ENCODE results near the gene YWHAE.

DNA sequence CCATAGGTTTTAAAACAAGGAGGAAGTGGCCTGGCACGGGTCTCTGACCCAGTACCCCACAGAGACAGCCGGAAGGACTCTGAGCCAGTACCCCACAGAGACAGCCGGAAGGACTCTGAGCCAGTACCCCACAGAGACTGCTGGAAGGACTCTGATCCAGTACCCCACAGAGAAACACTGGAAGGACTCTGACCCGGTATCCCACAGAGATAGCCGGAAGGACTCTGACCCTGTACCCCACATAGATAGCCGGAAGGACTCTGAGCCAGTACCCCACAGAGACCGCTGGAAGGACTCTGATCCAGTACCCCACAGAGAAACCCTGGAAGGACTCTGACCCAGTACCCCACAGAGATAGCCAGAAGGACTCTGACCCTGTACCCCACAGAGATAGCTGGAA is 71.6 kb downstream of the YWHAE start:
- TF ChIP-seq, protein P1, sequence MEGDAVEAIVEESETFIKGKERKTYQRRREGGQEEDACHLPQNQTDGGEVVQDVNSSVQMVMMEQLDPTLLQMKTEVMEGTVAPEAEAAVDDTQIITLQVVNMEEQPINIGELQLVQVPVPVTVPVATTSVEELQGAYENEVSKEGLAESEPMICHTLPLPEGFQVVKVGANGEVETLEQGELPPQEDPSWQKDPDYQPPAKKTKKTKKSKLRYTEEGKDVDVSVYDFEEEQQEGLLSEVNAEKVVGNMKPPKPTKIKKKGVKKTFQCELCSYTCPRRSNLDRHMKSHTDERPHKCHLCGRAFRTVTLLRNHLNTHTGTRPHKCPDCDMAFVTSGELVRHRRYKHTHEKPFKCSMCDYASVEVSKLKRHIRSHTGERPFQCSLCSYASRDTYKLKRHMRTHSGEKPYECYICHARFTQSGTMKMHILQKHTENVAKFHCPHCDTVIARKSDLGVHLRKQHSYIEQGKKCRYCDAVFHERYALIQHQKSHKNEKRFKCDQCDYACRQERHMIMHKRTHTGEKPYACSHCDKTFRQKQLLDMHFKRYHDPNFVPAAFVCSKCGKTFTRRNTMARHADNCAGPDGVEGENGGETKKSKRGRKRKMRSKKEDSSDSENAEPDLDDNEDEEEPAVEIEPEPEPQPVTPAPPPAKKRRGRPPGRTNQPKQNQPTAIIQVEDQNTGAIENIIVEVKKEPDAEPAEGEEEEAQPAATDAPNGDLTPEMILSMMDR (IDR thresholded peaks at IDR 0.05) = no peak
- TF ChIP-seq POLR2A (IDR thresholded peaks at IDR 0.05) = no peak

Data from uterus (tissue), 2 donors.